Right renal pelvis (tissue), 4 donors: ENCODE results near the gene LCN2. TPM values are rescaled to one million over a fixed set of nuclear protein-coding genes. Genes with fewer than 3 reads are reported as not detected.

Experiments
- DNase-seq, 4 donors: peaks; one replicate each; pipeline ENCODE4 v3.0.0-alpha.2; 2013; ENCODE audit warnings: low read depth in 4 of 4, low spot score in 3 of 4, missing footprints in 1 of 4
- polyA plus RNA-seq, 4 donors: library from polyadenylated mRNA; unstranded; fragments of 120-200 nt; gene quantifications; one replicate each; pipeline ENCODE4 v1.2.1, GENCODE V29; 2013; ENCODE audit not compliant: insufficient read length in 4 of 4

LCN2 gene
- polyA plus RNA-seq, 4 donors = 0.43 to 1.9 (median 0.89) TPM

DNA sequence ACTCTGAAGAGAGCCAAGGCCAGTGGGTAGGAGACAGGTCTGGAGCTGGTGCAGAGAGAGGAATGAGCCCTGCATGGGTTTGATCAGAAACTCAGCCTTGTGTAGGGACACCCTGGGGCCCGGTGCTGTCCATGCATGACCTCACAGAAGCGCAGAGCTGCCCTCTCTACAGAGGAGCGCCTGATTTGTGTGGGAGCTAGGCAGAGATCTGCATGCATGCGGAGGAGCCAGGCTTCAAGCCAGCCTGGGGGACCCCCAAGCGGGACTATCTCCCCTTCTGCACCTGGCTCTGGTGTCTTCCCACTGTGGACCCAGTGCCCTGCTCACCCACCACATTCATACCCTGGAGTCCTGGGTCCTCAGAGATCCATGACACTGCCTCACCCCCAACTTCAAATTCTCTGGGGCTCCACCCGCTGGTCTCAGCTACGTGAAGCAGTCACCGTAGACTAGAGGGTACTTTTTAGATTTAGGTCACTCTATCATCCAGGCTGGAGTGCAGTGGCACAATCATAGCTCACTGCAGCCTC, 2.6 kb upstream of the LCN2 start:
- DNase-seq = no peak

DNA sequence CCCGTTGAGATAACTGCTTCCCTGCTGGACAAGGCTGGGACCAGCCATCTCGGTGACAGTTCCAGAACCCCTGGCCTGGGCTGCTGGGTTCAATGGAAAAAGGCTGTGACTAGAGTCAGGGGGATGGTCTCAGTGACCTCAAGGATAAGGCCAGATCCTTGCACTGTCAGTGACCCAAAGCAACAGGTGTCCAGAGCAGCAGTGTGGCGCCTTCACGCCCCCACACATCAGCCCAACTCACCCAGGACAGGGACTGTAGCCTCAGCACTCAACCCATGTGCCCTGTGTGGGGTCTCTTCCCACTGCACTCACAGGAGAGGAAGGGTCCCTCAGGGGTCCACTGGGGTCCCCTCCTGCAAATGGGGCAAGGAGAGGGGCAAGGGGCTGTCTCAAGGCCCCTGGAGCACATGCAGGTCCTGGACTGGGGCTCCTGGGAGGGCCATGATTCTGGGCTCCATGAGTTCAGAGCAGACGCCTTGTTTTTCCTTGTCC, 698 bp upstream of the LCN2 start:
- no peak for DNase-seq

DNA sequence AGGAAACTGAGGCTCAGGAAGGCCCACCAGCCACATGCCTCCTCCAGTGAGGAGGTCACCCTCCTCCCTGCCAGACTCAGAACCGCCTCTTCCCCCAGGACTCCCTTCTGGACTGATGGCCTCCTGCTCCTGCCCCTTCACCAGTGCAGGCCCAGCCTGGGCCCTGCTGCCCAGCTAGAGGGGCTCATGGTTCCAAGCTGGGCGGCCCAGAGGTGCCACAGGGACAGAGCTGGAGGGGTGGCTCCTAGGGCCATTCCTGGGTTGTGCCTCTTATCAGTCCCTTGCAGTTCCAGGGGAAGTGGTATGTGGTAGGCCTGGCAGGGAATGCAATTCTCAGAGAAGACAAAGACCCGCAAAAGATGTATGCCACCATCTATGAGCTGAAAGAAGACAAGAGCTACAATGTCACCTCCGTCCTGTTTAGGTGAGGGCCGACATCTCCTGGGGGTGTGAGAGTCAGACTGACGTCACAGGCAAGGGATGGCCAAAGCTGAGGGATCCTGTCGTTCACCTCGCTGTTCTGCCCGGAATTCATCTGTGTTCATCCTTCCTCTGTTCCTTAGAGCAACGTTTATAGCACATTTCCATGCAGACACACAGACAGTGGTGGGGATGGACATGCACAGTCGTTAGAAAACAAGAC, 819 bp downstream of the LCN2 start:
- no peak for DNase-seq

- no peak for DNase-seq
Measured at GRCh38 chr9:128150594-128151308, 1.5 kb downstream of the LCN2 start.

DNA sequence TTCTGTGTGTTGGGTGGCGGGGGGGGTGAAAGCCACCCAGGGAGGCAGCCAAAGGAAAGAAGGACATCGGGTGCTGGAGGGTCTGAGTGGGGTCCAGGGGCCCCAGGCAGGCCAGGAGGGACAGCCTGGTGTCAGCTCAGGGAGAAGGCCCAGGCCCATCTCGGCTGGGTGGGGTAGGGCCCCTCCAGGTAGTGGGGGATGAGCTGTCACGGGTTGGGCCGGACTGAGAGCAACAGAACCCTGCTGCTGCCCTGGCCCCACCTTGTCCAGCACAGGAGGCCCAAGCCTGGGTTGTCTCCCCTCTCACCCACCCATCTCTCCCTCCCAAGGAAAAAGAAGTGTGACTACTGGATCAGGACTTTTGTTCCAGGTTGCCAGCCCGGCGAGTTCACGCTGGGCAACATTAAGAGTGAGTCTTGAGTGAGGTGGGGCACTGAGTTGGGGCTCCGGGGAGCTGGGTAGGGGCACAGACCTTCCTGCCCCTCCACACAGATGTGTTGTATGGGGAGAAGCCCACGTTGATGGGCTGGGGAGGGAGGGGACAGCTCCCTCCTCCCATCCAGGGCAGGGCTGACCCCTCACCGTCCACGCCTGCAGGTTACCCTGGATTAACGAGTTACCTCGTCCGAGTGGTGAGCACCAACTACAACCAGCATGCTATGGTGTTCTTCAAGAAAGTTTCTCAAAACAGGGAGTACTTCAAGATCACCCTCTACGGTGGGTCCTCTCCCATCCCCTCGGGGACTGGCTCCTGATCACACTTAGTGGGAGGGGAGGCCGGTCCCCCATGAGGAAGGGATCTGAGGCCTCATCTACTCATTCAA, 2.3 kb downstream of the LCN2 start:
- no peak for DNase-seq

GRCh38 chr9:128152133-128153059, 3.1 kb downstream of the LCN2 start:
- DNase-seq = no peak

GRCh38 chr9:128153060-128153946, 4.0 kb downstream of the LCN2 start:
- no peak for DNase-seq

- no peak for DNase-seq
Measured at GRCh38 chr9:128153947-128154695, 4.9 kb downstream of the LCN2 start.

DNA sequence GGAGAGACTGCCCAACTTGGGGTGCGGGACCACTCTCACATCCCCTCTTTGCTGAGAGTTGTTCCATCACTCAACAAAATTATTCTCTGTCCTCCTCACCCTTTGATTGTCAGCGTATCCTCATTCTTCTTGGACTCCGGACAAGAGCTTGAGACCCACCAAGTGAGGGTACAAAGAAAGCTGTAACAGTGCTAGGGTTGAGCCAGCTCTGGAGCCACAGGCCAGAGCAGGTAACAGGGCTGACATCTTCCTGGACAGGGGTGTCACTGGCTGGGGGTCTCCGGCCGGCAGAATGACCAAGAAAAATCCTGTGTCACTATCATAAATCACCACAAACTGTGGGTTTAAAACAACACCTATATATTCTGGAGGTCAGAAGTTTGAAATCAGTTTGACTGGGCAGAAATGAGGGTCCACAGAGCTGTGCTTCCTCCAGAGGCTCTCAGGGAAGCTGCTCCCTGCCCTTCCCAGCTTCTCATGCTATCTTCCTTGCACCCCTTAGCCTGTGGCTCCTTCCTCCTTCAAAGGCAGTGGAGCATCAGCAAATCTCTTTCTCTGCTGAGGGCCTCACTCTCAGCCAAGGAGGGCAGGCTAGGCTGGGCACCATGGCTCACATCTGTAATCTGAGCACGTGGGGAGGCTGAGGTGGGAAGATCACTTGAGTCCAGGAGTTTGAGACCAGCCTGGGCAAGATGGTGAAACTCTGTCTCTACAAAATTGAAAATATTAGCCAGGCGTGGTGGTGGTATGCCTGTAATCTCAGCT, 6.7 kb downstream of the LCN2 start:
- no peak for DNase-seq

- no peak for DNase-seq
Measured at GRCh38 chr9:128159522-128159783, 10.2 kb downstream of the LCN2 start.

DNA sequence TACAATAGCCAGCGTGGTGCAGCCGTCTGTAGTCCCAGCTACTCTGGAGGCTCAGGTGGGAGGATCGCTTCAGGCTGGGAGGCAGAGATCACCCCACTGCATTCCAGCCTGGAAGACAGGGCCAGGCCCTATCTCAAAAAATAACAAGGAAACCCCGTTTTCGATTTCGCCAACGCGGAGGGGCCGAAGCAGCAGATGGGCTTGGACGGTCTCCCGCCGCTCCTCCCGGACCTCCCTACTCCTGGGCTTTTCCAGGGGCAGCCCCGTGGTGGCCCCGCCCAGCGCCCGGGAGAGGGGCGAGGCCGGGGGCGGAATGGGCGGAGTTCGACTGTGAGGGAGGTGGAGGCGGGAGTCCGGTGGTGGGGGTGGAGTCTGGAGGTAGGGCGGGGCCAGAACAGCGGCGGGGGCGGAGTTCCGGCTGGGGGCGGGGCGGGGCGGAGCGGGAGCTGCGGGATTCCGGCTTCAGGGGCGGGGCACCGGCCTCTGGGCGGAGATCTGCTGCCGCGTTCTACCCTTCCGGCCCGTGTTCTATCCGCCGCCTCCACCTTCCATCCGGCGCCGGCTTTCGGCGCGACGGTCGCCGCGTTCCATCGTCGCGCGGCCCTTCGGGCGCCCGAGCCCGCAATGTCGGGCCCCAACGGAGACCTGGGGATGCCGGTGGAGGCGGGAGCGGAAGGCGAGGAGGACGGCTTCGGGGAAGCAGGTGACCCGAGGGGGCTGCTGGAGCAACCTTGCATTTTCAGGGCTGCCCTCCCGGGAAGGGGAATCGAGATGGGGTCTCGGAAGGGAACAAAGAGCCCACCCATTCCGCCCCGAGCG, 10.7 kb downstream of the LCN2 start, which contains the start of gene BBLN:
Gene BBLN, plus strand, starts transcription at position 482 of the 819 bp plus-strand sequence. Its CDS starts 143 bp downstream, at position 625.
- peak; percentile 83 to 89 (median 88) for DNase-seq

DNA sequence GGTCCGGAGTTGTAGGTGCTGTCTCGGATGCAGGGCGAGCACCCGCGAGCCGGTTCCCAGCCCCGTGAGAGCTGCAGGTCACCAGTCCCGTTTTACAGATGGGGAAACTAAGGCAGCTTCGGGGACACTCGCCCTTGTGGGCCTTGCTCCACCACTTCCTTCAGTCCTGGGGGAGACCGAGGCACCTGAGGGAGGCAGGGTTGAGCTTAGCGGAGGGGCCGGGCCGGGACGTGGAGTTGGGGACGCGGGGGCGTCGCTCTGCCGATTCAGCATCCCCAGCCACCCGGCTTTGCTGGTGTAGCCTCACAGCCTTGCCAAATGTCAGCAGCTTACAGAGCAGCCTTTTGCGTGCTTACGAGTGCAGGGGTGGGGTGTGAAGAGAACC, 11.3 kb downstream of the LCN2 start:
- no peak for DNase-seq

- no peak for DNase-seq
Measured at GRCh38 chr9:128161215-128161902, 12.1 kb downstream of the LCN2 start.

- no peak for DNase-seq
Measured at GRCh38 chr9:128162215-128163026, 13.2 kb downstream of the LCN2 start.

- no peak for DNase-seq
Measured at GRCh38 chr9:128163027-128163515, 13.8 kb downstream of the LCN2 start.
